ENCODE results near the gene C4A.
"Not testable (repeated sequence)": the region's sequence is repeated elsewhere in the genome, so short reads cannot be mapped to it uniquely, and the experiment has no call there.

The C4A gene

DNA sequence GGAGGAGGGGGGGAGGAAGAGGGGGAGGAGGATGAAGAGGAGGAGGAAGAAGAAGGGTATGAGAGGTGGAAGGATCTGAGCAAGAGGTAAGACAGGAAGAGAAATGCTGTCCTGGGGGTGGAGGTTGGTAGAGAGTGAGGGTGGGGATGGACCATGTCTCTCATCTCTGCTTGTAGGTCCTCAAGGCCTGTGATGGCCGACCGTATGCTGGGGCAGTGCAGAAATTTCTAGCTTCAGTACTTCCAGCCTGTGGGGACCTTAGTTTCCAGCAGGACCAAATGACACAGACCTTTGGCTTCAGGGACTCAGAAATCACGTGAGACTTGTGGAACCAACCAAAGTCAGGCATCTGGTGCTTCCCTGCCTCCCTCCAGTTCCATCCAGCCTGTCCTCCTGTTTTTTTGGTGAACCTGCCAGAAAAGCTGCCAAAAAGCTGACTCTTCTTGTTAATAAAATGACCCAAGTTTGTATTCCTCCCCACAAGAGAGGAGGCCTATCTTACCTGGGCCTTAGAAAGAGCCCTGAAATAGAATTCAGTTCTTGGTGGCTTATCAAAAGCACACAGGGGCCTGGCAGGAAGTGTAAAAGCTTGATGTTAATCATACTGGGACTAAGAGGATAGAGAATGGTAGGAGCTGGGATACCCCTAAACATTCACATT, 2.5 kb upstream of the C4A start:
- no peak for DNase-seq (ENCODE audit: low read depth in 2 of 2)

DNA sequence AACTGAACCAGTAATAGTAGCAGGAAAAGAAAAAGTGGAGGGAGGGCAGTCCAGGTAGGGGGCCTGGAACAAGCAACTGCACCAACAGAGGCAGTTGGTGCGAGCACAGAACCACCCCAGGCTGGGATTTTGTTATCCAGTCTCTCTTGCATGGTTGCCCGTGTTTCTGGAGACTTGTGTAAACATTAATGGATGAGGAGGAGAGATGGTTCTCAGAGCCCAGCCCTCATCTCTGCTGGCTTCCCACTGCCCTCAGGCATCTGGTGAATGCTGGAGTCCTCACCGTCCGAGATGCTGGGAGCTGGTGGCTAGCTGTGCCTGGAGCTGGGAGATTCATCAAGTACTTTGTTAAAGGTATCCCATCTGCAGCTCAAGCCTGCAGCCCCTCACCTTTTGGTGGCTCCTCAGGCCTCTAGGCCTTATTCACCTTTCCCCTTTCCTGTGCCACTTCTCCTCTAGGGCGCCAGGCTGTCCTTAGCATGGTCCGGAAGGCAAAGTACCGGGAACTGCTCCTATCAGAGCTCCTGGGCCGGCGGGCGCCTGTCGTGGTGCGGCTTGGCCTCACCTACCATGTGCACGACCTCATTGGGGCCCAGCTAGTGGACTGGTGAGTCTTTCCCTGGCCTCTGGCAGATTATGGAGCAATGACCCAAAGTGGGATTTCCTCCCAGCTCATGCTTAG, 1.5 kb upstream of the C4A start:
- not testable (repeated sequence) for DNase-seq (ENCODE audit: low read depth in 2 of 2)

DNA sequence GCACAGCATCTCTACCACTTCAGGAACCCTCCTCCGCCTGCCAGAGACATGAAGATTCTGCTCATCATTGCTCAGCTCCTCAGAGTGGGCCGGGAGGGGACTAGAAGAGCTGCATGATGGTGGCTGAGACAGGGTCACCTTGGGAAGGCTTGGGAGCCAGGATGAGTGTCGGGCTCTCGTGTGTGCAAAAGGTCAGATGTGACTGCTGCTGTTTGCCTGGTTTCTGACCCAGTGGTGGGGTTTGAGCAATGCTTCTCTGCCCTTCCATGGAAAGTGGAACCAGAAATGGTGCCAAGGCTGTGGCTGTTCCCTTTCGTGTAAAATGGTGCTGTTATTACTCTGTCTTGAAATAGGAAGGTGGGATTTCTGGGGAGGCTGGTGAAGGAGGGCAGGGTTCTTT, 859 bp upstream of the C4A start:
- not testable (repeated sequence) for DNase-seq (ENCODE audit: low read depth in 2 of 2)

DNA sequence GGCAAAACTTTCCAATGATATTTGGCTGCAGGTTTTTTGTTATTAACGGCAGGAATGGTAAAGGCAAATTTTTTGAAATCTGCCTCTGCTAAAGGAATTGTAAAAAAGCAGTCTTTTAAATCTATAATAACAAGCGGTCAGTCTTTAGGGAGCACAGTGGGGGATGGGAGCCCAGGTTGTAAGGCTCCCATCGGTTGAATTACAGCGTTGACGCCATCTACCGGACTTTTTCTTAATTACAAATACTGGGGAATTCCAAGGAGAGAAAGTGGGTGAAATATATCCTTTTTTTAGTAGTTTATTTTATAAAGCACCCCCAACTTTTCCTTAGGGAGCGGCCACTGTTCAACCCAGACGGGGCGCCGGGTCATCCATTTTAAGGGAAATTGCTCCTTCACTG, 7.5 kb downstream of the C4A start:
- not testable (repeated sequence) for DNase-seq (ENCODE audit: low read depth in 2 of 2)

DNA sequence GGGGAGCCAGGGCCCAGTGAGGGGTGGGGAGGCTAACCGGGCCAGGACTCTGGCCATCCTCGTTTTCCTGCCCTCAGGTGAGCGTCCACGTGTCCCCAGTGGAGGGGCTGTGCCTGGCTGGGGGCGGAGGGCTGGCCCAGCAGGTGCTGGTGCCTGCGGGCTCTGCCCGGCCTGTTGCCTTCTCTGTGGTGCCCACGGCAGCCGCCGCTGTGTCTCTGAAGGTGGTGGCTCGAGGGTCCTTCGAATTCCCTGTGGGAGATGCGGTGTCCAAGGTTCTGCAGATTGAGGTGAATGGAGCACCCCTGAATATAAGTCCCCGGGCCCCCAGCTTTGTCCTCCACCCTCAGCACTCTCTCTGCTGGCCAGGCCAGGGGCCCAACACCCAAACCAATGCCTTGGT, 12.6 kb downstream of the C4A start:
- not testable (repeated sequence) for DNase-seq (ENCODE audit: low read depth in 2 of 2)

DNA sequence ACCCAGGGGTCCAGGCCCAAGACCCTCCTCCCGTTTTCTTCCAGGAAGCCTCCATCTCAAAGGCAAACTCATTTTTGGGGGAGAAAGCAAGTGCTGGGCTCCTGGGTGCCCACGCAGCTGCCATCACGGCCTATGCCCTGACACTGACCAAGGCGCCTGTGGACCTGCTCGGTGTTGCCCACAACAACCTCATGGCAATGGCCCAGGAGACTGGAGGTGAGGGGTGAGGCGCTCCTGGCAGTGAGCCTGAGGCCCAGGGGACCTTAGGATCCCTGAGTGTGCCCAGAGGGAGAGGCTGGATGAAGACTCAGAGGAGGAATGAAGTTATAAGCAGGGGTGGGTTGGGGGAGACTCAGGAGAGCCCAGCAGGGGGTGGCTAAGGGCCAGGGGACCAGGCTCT, 14.5 kb downstream of the C4A start:
- DNase-seq (ENCODE audit: low read depth in 2 of 2) = not testable (repeated sequence)

DNA sequence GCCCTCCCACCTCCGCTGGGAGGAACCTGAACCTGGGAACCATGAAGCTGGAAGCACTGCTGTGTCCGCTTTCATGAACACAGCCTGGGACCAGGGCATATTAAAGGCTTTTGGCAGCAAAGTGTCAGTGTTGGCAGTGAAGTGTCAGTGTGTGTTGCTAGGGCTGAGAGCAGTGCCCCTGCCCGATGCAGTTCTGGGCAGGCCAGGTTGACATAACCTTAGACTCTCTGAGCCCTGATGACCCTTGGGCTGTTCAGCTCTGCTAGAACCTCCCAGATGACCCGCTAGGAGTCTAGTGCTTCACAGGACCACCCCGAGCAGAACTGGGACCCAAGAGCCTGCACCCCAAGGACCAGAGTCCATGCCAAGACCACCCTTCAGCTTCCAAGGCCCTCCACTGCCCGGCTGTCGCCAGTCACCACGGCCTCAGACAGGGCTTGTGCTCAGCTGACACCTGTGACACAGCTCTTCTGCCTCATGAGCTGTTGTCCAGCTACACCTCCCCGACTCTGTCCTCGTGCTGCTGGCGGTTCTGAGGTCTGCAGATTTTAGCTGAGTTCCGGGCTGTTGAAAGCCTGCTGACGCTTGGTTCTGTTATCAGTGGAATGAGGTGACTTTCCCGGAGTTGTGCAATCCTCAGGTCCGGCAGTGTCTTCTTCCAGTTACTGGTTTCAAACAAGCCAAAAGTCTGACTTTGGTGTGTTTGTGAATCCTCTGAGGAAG, 20.9 kb downstream of the C4A start:
- not testable (repeated sequence) for DNase-seq (ENCODE audit: low read depth in 2 of 2)

DNA sequence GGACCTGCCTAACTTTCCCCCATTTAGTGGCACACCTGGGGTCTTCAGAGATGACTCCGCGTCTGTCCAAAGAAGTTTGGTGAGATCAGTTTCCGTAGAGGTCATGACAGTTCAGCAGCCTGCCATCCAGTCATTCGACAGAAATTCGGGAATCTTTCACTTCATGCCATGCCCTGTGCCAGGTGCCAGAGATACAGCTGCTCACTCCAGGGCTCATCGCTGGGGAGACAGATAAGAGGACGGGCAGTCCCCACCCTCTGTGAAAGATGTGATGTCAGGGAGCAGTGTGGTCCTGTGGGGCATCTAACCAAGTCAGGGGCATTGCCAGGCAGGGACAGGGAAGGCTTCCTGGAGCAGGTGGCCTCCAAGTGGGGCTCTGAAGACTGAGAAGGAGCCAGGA, 21.4 kb downstream of the C4A start:
- not testable (repeated sequence) for DNase-seq (ENCODE audit: low read depth in 2 of 2)

DNA sequence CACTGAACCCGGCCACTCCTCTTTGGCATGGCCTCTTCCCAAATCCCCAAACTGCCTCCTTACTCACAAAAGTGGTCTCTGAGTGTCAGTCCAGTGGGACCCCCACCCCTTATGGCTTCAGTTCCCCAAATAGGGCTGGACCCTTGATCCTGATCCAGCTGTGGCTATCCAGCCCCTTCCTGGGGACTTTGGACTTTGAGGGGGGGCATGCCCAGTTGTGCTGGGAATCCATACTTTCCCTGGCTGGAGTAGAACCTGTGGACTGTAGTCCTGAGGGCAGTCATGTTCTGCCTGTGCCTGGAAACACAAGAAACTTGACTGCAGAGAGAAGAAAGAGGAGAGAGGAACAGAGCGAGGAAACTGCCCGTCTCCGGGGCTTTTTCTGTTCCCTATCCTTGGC, 22.5 kb downstream of the C4A start:
- not testable (repeated sequence) for DNase-seq (ENCODE audit: low read depth in 2 of 2)

DNA sequence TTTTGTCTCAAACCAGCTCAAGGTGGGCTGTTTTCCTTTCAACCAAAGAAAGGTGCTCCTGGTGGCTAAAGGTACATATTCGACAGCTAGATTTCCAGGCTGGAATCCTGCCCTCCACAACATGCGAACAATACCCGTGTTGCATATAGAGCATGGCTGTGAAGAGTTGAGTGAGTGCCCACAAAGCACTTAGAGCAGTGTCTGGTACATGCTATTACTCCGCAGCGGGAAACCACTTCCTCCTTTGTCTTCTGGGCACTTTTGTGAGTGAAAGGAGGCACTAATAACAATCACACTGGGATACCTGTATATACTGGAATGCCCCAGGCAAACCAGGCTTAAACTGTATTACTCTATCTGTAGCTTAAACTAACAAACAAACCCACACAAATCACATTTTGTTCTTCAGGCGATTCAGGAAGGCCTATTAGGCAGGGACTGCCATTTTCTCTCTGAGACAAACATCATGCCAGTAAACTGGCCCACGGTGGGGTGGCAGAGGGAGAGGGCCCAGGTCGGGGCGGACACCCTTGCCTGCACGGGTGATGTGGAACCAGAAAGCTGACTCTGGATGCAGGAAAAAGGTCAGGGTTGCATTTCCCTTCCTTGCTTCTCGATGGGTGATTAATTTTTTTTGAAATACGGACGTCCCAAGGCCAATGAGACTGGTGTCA, 23.1 kb downstream of the C4A start:
- DNase-seq (ENCODE audit: low read depth in 2 of 2) = not testable (repeated sequence)

DNA sequence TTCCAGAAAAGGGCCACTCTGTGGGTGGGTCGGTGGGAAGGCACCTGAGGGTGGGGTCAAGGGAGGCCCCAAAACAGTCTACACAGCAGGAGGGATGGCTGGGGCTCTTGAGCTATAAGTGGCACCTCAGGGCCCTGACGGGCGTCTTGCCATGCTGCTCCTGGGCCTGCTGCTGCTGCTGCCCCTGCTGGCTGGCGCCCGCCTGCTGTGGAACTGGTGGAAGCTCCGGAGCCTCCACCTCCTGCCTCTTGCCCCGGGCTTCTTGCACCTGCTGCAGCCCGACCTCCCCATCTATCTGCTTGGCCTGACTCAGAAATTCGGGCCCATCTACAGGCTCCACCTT, 23.7 kb downstream of the C4A start:
- not testable (repeated sequence) for DNase-seq (ENCODE audit: low read depth in 2 of 2)

DNA sequence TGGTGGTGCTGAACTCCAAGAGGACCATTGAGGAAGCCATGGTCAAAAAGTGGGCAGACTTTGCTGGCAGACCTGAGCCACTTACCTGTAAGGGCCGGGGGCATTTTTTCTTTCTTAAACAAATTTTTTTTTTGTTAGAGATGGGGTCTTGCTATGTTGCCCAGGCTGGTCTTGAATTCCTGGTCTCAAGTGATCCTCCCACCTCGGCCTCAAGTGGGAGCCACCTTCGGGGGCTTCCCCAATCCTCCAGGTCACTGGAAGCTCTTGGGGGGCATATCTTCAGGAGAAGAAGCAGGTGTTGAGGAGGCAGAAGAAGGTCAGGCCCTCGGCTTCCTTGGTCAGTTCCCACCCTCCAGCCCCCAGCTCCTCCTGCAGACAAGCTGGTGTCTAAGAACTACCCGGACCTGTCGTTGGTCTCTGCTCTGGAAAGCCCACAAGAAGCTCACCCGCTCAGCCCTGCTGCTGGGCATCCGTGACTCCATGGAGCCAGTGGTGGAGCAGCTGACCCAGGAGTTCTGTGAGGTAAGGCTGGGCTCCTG, 24.2 kb downstream of the C4A start:
- not testable (repeated sequence) for DNase-seq (ENCODE audit: low read depth in 2 of 2)

DNA sequence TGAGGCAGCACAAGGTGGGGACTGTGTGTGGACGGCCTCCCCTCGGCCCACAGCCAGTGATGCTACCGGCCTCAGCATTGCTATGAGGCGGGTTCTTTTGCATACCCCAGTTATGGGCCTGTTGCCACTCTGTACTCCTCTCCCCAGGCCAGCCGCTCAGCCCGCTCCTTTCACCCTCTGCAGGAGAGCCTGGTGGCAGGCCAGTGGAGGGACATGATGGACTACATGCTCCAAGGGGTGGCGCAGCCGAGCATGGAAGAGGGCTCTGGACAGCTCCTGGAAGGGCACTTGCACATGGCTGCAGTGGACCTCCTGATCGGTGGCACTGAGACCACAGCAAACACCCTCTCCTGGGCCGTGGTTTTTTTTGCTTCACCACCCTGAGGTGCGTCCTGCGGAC, 25.2 kb downstream of the C4A start:
- not testable (repeated sequence) for DNase-seq (ENCODE audit: low read depth in 2 of 2)

DNA sequence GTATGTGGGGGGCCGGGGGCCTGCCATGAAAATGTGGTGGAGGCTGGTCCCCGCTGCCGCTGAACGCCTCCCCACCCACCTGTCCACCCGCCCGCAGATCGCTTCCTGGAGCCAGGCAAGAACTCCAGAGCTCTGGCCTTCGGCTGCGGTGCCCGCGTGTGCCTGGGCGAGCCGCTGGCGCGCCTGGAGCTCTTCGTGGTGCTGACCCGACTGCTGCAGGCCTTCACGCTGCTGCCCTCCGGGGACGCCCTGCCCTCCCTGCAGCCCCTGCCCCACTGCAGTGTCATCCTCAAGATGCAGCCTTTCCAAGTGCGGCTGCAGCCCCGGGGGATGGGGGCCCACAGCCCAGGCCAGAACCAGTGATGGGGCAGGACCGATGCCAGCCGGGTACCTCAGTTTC, 26.2 kb downstream of the C4A start:
- DNase-seq (ENCODE audit: low read depth in 2 of 2) = not testable (repeated sequence)

DNA sequence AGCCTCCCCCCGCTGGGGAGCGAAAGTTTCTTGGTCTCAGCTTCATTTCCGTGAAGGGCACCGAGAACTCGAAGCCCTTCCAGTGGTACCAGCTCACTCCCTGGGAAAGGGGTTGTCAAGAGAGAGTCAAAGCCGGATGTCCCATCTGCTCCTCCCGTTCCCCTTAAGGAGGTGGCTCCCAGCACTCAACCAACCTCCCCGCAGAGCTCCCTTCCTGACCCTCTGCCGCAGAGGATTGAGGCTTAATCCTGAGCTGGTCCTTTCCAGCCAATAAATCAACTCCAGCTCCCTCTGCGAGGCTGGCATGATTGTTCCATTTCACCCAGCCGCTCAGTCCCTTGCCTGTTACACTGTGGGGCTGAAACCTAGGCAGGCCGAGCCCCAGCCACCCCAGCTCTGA, 26.8 kb downstream of the C4A start:
- DNase-seq (ENCODE audit: low read depth in 2 of 2) = not testable (repeated sequence)

DNA sequence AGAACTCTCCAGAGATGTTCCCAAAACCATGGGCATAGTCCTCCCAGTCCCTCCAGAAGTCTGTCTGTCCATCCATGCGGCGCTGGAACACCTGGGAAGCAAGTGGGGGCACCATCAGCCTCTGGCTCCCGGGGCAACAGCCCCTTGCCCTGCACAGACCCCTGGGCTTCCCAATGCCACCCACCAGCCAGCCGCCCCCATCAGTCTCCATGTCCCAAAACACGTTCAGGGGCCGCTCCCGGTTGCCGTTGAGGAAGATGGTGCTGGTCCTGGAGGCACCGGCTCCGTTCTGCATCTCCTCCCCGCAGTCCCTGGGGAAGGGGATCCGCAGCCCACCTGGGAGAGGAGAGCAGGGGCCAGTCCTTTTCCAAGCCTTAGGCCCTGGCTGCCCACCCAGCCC, 27.7 kb downstream of the C4A start:
- DNase-seq (ENCODE audit: low read depth in 2 of 2) = not testable (repeated sequence)

DNA sequence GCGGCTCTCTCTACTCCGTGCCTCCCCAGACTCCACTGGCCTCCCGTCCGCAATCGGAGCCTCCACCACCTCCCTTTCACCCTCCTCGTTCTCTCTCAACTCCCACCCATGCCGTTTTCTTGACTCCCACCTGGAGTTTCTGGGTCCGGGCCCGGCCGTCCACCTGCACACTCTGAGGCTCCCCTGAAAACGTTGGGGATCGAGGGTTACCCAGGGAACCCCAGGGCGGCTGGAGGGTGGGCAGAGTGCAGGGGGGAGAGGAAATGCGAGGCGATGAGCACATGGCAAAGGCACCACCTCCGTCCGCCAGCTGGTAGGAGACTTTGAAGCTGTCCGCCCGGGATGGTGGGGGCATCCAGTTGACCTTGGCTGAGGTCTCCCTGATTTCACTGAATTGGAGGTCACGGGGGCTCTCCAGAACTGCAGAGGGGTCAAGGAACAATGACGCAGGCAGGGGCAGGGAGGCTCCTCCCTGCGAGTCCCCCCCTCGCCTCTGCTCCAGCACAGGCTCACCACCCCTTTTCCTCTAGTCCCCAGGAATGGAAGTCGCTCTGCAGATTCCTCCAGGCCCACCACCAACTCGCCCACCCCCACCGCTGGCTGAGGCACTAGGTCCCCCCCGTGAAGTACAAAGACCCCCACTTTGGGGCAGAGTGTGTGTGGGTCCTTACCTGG, 29.1 kb downstream of the C4A start:
- not testable (repeated sequence) for DNase-seq (ENCODE audit: low read depth in 2 of 2)

DNA sequence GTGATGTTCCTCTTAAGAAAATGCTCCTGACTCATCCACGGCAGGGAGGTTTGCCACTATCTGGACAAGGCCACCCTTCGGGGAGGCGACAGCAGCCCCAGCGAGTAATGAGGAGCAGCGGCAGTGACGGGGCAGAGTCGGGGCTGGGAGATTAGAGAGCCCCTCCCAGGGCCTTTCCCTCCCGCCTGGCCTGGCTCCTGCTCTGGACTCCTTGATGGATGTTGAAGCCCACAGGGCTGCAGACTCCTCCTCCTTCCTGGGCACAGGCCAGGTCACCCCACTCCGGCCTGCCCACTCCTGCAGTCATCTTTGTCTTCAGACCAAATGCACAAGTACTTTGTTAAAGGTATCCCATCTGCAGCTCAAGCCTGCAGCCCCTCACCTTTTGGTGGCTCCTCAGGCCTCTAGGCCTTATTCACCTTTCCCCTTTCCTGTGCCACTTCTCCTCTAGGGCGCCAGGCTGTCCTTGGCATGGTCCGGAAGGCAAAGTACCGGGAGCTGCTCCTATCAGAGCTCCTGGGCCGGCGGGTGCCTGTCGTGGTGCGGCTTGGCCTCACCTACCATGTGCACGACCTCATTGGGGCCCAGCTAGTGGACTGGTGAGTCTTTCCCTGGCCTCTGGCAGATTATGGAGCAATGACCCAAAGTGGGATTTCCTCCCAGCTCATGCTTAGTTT, 31.2 kb downstream of the C4A start:
- DNase-seq (ENCODE audit: low read depth in 2 of 2) = not testable (repeated sequence)

DNA sequence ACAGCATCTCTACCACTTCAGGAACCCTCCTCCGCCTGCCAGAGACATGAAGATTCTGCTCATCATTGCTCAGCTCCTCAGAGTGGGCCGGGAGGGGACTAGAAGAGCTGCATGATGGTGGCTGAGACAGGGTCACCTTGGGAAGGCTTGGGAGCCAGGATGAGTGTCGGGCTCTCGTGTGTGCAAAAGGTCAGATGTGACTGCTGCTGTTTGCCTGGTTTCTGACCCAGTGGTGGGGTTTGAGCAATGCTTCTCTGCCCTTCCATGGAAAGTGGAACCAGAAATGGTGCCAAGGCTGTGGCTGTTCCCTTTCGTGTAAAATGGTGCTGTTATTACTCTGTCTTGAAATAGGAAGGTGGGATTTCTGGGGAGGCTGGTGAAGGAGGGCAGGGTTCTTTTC, 31.9 kb downstream of the C4A start:
- not testable (repeated sequence) for DNase-seq (ENCODE audit: low read depth in 2 of 2)

DNA sequence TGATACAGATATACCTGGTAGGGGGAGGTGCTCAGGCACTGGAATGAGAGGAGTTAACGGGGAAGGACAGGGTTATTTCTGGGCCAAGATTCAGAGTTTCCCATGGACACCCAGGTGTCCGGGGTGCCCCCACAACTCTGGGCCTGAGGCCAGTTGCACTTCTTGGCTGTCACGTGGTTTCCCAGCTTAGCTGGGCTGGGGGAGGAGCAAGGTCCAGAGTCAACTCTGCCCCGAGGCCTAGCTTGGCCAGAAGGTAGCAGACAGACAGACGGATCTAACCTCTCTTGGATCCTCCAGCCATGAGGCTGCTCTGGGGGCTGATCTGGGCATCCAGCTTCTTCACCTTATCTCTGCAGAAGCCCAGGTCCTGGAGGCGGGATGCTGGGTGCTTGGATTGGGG, 32.7 kb downstream of the C4A start, which contains the start of gene C4B:
TSS of gene C4B (plus strand) at position 249 of the 400 bp plus-strand sequence. CDS start at position 300, 51 bp downstream.
- not testable (repeated sequence) for DNase-seq (ENCODE audit: low read depth in 2 of 2)

DNA sequence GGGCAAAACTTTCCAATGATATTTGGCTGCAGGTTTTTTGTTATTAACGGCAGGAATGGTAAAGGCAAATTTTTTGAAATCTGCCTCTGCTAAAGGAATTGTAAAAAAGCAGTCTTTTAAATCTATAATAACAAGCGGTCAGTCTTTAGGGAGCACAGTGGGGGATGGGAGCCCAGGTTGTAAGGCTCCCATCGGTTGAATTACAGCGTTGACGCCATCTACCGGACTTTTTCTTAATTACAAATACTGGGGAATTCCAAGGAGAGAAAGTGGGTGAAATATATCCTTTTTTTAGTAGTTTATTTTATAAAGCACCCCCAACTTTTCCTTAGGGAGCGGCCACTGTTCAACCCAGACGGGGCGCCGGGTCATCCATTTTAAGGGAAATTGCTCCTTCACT, 40.2 kb downstream of the C4A start:
- not testable (repeated sequence) for DNase-seq (ENCODE audit: low read depth in 2 of 2)

All from fibroblast of skin of left biceps (primary cell).